Measurements from ENCODE around the gene ATP13A2. TPM values are rescaled to one million over a fixed set of nuclear protein-coding genes. Genes with fewer than 3 reads are reported as not detected.

Gene ATP13A2
- total RNA-seq, 1 donor from 2014 or later = 18.8 TPM

GRCh38 chr1:17052038-17052437 is 40.3 kb upstream of the ATP13A2 start:
- H3K27ac Mint-ChIP-seq = no peak overlapping the region
- Histone ChIP-seq H3K4me2 (no peak overlapping the region), H3K27ac (no peak overlapping the region), H3K79me2 (ENCODE audit: low read depth) (peaks cover 58% of the 10 kb centered on the region), H3K9ac (no peak overlapping the region), H3K9me3 (ENCODE audit: low read depth) (no peaks in the 10 kb centered on the region), H3K36me3 (no peaks in the 10 kb centered on the region), H2AFZ (replicated peaks) (no peak overlapping the region), H4K20me1 (ENCODE audit: low read depth) (peaks cover 5% of the 10 kb centered on the region), H3K4me1 (peaks cover 8% of the 10 kb centered on the region), H3F3A (ENCODE audit: low read depth) (peaks cover 19% of the 10 kb centered on the region), H3K27me3 (no peaks in the 10 kb centered on the region), H3K4me3 (no peak overlapping the region)
- no peaks in the 10 kb centered on the region for H3K9me3 Mint-ChIP-seq
- TF ChIP-seq EZH2phosphoT487 (IDR thresholded peaks at IDR 0.05) (no peak), EZH2 (IDR thresholded peaks at IDR 0.05) (no peak), CTCF (IDR thresholded peaks at IDR 0.05) (no peak)
- peaks cover 6% of the 10 kb centered on the region for H3K27me3 Mint-ChIP-seq (ENCODE audit: insufficient read depth, low read depth)
- H3K4me1 Mint-ChIP-seq = peaks cover 16% of the 10 kb centered on the region
- DNase-seq (ENCODE audit: low spot score) = no peak
- peak overlapping the region; percentile 64 for H3K4me3 Mint-ChIP-seq
- peaks cover 2% of the 10 kb centered on the region for H3K36me3 Mint-ChIP-seq

- no peak overlapping the region for H3K9ac ChIP-seq
- peaks cover 11% of the 10 kb centered on the region for H3K4me1 ChIP-seq
- no peaks in the 10 kb centered on the region for H3K9me3 Mint-ChIP-seq
- H3K9me3 ChIP-seq (ENCODE audit: low read depth) = no peaks in the 10 kb centered on the region
- peaks cover 2% of the 10 kb centered on the region for H3K36me3 Mint-ChIP-seq
- no peaks in the 10 kb centered on the region for H3K27me3 ChIP-seq
- H3F3A ChIP-seq (ENCODE audit: low read depth) = peaks cover 23% of the 10 kb centered on the region
- no peak for DNase-seq (ENCODE audit: low spot score)
- H3K36me3 ChIP-seq = no peaks in the 10 kb centered on the region
- H3K79me2 ChIP-seq (ENCODE audit: low read depth) = peaks cover 66% of the 10 kb centered on the region
- H3K27ac ChIP-seq = no peak overlapping the region
- H4K20me1 ChIP-seq (ENCODE audit: low read depth) = peaks cover 14% of the 10 kb centered on the region
- no peak overlapping the region for H3K4me2 ChIP-seq
- no peaks in the 10 kb centered on the region for H3K27me3 Mint-ChIP-seq (ENCODE audit: insufficient read depth, low read depth)
- peaks cover 20% of the 10 kb centered on the region for H3K4me1 Mint-ChIP-seq
- H3K4me3 ChIP-seq = no peak overlapping the region
- no peak overlapping the region for H3K4me3 Mint-ChIP-seq
- no peak for TF ChIP-seq CTCF (IDR thresholded peaks at IDR 0.05)
- TF ChIP-seq EZH2 (IDR thresholded peaks at IDR 0.05) = no peak
- TF ChIP-seq EZH2phosphoT487 (IDR thresholded peaks at IDR 0.05) = no peak
- peak overlapping the region; percentile 32 for H3K27ac Mint-ChIP-seq
- H2AFZ ChIP-seq (replicated peaks) = no peak overlapping the region
Observed at GRCh38 chr1:17047924-17048323, 36.2 kb upstream of the ATP13A2 start.

- no peak overlapping the region for H3K4me3 Mint-ChIP-seq
- H3K27ac Mint-ChIP-seq = no peak overlapping the region
- Histone ChIP-seq H3K27me3 (no peaks in the 10 kb centered on the region), H3K9ac (no peak overlapping the region), H3K9me3 (ENCODE audit: low read depth) (no peaks in the 10 kb centered on the region), H3K79me2 (ENCODE audit: low read depth) (peaks cover 50% of the 10 kb centered on the region), H3K4me1 (peaks cover 6% of the 10 kb centered on the region), H3K36me3 (no peaks in the 10 kb centered on the region), H3K4me2 (no peak overlapping the region), H3K27ac (peak overlapping the region; percentile 8), H2AFZ (replicated peaks) (no peak overlapping the region), H4K20me1 (ENCODE audit: low read depth) (peaks cover 14% of the 10 kb centered on the region), H3F3A (ENCODE audit: low read depth) (peaks cover 23% of the 10 kb centered on the region), H3K4me3 (no peak overlapping the region)
- H3K36me3 Mint-ChIP-seq = peaks cover 10% of the 10 kb centered on the region
- DNase-seq (ENCODE audit: low spot score) = no peak
- TF ChIP-seq EZH2 (IDR thresholded peaks at IDR 0.05) (no peak), EZH2phosphoT487 (IDR thresholded peaks at IDR 0.05) (no peak), CTCF (IDR thresholded peaks at IDR 0.05) (no peak)
- H3K4me1 Mint-ChIP-seq = peaks cover 15% of the 10 kb centered on the region
- H3K9me3 Mint-ChIP-seq = no peaks in the 10 kb centered on the region
- no peaks in the 10 kb centered on the region for H3K27me3 Mint-ChIP-seq (ENCODE audit: insufficient read depth, low read depth)
Observed at GRCh38 chr1:17046334-17046657, 34.6 kb upstream of the ATP13A2 start.

Data from neural progenitor cell (in vitro differentiated cells).